HG03139 (cell line): ENCODE data around the gene SUN5.
"Not testable (repeated sequence)": the region's sequence is repeated elsewhere in the genome, so short reads cannot be mapped to it uniquely, and the experiment has no call there.

Source experiments
- ATAC-seq: cut with Tn5 transposase; IDR thresholded peaks from one replicate; pipeline ENCODE4 v1.9.1; 2021; ENCODE audit not compliant: unreplicated experiment

The SUN5 gene

DNA sequence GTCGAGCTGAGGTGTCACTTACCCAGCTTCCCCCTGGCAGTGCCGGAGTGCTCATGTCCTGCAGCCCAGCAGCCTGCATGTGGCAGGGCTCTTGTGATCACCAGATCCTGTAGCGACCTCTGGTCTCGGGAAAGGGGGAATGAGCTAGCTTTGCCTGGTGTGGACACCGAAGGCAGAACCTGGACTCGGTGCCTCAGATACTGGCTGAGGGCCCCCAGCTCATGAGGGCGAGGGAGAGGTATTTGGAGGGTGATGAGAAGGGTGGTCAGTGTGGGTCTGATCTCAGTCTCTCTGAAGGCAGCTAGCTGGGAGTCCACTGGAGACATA lies 26.3 kb downstream of the SUN5 start:
- no peak for ATAC-seq

- no peak for ATAC-seq
Observed at GRCh38 chr20:32977281-32978008, 26.8 kb downstream of the SUN5 start.

DNA sequence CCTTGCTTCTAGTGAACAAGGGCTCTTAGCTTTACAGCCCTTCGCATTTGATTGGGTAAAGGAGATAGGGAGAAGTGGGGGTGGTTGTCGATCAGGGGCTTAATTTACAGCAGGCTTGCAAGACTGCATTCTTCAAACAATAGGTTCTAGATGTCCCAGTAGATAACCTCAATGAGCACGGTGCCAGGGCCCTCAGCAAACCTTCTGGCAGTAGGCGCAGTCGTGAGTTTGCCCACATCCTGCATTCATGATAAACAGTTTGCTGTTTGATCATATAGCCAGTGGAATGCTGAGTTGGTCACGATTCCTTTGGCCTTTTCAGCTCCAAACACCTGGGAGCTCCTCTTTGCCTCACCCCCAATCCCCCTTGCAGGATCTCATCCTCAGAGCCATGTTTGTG lies 27.5 kb downstream of the SUN5 start:
- ATAC-seq = no peak

DNA sequence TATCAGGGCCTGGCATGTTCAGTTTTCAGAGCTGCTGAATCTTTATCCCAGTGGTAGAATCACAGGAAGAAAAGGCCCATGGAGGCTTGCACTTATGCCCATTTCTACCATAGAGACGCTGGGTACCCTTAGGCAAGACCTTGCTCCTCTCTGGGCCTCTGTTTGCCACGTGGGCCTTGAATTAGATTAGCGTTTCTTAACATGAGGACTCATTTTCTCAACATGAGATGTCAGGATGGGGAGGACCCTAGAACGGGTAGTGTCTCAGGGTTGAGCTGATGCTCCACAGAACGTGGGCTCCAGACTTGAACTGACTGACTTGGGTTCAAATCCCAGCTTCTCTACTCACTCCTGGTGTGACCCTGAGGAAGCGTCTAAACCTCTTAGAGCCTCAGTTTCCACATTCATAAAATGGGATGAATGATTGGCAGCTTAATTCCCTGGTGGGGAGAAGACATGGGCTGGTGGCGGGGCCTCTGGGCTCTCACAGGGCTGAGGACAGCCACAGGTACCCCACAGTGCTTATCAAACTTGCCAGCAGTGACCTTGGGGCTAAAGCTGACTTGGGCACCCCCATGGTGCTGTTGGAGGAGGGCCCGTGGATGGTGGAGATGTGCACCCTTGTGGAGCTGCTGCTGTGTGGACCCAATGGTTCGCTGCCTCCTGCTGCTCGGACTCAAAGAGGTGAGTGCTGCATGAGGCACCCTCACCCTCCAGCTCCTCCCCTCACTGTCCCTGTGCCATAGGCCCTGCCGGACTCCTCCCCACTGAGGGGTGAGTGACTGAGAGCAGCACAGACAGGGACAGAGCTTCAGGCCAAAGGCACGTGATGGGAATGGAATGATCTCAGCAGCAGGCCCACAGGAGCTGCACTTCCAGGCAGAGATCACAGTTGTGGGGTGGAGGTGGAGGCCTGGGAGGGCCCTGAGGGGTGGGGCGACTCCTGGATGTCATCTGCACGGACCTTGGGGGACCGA lies 28.2 kb downstream of the SUN5 start:
- no peak for ATAC-seq

- ATAC-seq = not testable (repeated sequence)
Observed at GRCh38 chr20:32975121-32975520, 29.1 kb downstream of the SUN5 start.

- ATAC-seq = not testable (repeated sequence)
Observed at GRCh38 chr20:32974204-32975064, 29.8 kb downstream of the SUN5 start.

- ATAC-seq = no peak
Observed at GRCh38 chr20:32973077-32973717, 31.0 kb downstream of the SUN5 start.

GRCh38 chr20:32972181-32973076 lies 31.8 kb downstream of the SUN5 start:
- ATAC-seq = peak; percentile 80

GRCh38 chr20:32971703-32972161 lies 32.5 kb downstream of the SUN5 start:
- peak; percentile 13 for ATAC-seq

DNA sequence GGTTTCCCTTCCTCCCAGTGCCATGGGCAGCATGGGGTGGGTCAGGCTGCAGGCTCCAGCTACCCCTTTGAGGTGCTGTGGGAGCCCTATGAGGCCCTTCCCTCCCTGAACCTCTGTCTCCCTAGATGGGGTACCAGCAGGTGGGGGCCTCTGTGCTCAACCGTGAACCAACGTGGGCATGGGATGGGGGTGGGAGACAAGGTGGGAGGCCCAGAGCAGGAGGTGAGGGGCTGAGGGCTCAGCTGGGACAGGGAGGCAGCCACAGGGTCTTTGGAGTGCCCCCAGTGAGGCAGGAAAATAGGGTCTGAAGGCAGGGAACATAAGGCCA lies 33.3 kb downstream of the SUN5 start:
- ATAC-seq = no peak

GRCh38 chr20:32970115-32970972 lies 33.9 kb downstream of the SUN5 start:
- no peak for ATAC-seq

DNA sequence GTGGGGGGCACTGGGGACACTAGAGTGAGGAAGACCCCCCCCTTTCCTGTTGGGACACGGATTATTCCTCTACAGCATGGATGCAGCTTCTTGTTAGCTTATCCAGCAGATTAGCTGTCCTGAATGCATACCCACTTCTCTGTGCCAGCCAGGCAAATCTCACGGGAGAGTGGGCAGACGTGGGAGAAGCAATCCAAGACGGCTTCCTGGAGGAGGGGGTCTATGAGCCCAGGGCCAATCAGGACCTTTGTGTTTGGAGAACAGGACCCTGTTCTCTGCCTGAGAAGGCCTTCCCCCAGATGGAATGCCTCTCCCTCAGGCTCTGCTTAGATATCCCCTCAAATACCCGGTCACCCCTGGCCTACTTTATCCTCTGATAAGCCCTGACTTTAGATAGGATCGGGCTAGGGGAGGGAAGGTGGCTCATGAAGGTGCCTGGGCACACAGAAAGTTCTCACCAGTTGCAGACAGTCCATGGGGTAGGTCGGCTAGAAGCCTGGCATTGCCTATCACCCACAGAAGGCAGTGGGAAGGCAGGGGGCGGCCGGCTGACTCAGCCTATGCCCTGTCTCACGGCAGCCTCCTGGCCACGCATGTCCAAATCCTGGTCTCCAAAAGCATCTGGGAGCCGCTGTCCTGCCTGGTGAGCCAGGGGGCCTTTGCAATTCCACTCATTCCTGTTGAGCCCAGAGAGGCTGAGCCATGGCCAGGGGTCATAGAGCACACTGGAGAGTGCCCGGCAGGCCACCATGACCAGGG lies 34.7 kb downstream of the SUN5 start:
- no peak for ATAC-seq

DNA sequence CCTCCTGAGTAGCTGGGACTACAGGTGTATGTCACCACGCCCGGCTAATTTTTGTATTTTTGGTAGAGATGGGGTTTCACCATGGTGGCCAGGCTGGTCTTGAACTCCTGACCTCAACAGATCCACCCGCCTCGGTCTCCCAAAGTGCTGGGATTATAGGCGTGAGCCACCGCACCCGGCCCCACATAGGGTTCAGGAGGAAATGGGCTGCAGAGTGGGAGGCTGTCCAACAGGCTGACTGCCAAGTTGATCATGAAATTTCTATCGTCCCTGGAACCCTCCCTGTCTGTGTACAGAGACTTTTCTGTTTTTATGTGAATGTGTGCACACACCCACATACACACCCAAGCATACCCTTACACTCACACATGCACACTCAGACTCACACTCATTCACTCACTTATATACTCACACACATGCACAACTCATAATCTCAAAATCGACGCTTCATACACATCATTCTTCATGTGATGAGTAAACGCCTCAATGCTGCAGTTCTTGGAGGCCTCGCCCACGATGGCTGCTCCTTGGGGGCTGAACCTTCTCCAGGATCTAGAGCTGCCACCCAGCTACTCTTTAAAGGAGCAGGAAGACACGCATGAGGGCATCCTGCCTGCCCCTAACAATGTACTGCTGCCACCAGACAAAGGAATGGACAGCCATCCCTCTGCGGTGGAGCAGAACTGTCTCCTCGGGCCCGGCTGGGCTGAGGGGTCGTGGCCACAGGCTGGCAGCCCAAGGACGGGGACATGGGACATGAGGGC lies 35.6 kb downstream of the SUN5 start:
- no peak for ATAC-seq

DNA sequence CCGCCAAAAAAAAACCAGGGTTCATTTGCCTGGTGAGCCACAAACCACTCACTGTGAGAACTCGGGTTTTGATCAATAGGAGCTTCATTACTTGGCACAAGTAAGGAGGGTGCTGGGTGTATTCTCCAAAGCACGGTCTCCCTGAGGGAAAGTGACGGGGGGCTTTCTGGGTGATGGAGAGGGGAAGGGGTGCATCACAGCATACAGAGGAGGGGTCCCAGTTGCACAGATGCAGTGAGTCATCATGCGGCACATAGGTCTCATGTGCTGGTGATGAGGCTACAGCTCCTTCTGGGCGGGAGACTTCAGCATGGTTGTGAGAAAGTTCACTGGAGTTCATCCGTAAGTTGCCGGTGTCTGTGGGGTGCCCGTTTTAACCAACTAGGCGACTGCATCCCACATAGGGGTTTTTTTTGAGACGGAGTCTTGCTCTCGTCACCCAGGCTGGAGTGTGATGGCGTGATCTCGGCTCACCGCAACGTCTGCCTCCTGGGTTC lies 36.2 kb downstream of the SUN5 start:
- no peak for ATAC-seq

- no peak for ATAC-seq
Observed at GRCh38 chr20:32966881-32967781, 37.1 kb downstream of the SUN5 start.

- no peak for ATAC-seq
Observed at GRCh38 chr20:32966382-32966781, 37.9 kb downstream of the SUN5 start.
